ENCODE measurements around the gene PRAMEF6.
"Not testable (repeated sequence)": the region's sequence is repeated elsewhere in the genome, so short reads cannot be mapped to it uniquely, and the experiment has no call there.

The PRAMEF6 gene

DNA sequence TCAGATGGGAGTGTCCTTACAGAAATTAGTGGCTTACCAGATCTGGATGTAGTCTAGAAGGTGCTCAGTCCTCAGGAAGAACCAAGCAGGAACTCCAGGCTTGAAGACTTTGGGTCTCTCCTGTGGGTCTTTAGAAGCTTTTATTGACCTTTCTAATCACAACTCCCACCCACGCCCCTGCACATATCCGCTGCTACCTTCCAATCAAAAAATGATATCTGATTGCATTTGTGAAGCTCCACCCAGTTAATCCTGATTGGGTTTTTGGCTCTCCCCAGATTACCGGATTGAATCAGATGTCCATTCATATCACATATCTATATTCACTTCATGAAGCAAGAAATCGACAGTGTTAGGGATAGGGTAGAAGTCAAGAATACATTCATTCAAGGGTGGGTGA is at the start of gene PRAMEF6:
Gene PRAMEF6 (minus strand): TSS at position 101 of the 400 bp plus-strand sequence. CDS start 5,062 bp downstream, outside the sequence.
- DNase-seq (ENCODE audit: low spot score): not testable (repeated sequence)

DNA sequence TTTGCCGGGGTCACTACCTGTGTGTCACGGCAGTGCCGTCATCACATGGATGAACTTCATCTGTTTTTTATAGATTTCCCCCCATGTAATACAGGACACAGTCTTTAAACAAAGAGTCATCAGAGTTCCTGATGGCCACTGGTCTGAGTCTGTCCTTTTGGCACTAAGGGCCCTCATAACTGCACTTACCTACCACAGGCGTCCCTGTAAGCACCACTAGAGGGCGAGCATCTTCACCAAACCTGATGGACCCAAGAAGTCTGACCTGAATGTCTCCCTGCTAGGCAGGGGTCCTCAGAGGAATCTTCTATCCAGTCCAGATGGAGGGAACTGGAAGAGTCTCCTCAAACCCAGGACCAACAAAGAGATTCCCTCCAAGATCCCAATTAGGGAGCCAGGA is 23.0 kb downstream of the PRAMEF6 start:
- DNase-seq (ENCODE audit: low spot score): not testable (repeated sequence)

DNA sequence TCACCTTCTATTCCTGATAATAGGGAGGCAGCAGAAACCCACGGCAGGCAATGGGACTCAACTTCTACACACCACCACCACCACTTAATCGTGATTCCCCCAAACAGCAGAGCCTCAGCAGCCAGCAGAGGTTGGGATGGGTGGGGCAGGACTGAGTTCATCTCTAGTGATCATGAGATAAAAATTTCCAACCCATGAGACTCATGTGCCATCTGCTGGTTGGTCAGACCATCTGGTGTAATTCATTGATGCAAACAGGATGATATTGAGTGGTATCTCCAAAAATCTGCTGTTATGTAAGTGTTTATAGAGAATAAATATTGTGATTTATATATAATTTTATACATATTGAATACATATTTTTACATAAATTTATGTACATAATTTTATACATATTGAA is 25.6 kb downstream of the PRAMEF6 start:
- not testable (repeated sequence) for DNase-seq (ENCODE audit: low spot score)

DNA sequence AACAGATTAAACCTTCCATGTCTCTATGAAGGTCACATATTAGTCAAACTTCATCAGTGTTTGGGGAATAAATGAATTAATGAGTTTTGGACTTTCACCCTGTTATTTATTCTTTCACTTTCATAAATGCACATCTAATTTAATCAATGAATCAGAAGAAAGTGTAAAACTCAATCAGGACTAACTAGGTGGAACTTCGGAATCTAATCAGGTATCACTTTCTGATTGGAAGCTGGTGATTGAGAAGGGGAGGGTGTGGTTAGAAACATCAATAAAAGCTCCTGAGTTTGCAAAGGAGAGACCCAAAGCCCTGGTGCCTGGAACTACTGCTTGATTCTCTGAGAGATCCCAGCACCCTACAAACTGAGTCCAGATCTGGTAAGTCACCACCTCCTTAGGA is 31.1 kb downstream of the PRAMEF6 start, which contains the start of gene PRAMEF7:
Gene PRAMEF7 (plus strand): TSS at position 301 of the 400 bp plus-strand sequence. CDS start 1,083 bp downstream, outside the sequence.
- not testable (repeated sequence) for DNase-seq (ENCODE audit: low spot score)

DNA sequence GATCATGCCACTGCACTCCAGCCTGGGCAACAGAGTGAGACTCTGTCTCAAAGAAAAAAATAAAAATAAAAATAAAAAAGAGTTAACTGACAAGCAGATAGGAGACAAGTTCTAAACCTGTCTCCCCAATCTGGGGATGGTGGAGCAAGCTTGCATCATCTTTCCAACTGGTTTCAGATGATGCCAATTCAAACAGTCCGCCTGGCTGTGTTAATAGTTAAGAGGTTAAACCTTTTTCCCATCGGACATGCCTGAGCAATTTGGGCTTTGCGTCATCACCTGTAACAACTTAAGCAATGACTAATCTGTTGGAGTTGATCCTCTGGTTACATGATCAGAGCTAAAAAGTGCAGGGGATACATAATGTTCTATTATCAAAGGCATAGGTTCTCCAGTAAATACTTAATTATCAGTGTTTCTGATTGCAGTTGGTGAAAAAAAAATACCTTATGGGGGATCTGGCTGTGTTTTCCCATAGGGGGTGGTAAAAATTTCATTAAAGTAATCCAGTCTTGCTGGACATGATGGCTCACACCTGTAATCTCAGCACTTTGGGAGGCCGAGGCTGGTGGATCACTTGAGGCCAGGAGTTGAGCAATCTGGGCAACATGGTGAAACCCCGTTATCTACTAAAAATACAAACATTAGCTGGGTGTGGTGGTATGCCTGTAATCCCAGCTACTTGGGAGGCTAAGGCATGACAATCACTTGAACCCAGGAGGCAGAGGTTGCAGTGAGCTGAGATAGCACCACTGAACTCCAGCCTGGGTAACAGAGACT is 43.4 kb downstream of the PRAMEF6 start:
- not testable (repeated sequence) for DNase-seq (ENCODE audit: low spot score)

DNA sequence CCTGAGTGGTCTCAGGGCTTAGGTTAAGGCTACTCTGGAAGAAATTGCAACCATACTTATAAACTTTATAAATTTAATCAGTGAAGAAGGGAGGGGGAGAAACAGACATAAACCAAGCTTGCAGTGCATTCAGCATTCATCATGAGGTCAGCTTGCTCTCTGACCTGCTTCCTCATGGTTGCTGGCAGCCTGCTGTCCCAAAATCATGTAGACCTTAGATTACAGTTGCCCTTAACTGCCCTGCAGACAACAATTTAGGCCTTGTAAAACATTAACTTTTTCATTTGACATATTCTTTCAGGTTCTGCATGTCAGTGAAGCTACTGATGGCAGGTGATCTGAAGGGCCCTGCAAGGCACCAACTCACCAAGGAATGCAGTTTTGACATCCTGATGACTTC is 48.2 kb downstream of the PRAMEF6 start:
- not testable (repeated sequence) for DNase-seq (ENCODE audit: low spot score)

DNA sequence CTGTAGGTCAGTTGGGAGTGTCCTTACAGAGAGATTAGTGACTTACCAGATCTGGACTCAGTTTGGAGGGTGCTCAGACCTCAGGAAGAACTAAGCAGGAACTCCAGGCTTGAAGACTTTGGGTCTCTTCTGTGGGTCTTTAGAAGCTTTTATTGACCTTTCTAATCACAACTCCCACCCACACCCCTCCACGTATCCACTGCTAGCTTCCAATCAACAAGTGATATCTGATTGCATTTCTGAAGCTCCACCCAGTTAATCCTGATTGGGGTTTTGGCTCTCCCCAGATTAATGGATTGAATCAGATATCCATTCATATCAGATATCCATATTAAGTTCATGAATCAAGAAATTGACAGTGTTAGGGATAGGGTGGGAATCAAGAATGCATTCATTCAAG is 49.2 kb downstream of the PRAMEF6 start, which contains the start of gene PRAMEF10:
Gene PRAMEF10 (minus strand): TSS at position 101 of the 400 bp plus-strand sequence. CDS start 2,423 bp downstream, outside the sequence.
- DNase-seq (ENCODE audit: low spot score): not testable (repeated sequence)
